ENCODE data around the gene CYBB. TPM values are rescaled to one million over a fixed set of nuclear protein-coding genes. Genes with fewer than 3 reads are reported as not detected.

CYBB gene
- total and polyA plus RNA-seq, 2 experiments from 2014 or later, result 2.5 TPM; not detected in 1

DNA sequence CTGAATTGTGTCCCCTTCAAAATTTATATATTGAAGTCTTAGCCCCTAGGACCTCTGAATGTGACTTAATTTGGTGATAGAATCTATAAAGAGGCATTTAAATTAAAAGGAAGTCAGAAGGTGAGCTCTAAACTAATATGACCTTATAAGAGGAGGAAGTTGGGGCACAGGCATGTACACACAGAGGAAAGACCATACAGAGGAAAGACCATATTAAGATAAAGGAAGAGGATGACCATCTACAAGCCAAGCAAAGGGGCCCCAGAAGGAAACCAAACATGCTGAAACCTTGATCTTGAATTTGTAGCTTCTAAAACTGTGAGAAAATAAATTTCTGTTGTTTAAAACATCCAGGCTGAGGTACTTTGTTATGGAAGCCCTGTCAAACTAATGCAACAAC is 26.9 kb upstream of the CYBB start:
- TF ChIP-seq EZH2phosphoT487 (IDR thresholded peaks at IDR 0.05; ENCODE audit: low read depth, severe bottlenecking, unreplicated experiment) (no peak), EZH2 (IDR thresholded peaks at IDR 0.05; ENCODE audit: borderline replicate concordance) (no peak)
- TF ChIP-seq, protein P1, sequence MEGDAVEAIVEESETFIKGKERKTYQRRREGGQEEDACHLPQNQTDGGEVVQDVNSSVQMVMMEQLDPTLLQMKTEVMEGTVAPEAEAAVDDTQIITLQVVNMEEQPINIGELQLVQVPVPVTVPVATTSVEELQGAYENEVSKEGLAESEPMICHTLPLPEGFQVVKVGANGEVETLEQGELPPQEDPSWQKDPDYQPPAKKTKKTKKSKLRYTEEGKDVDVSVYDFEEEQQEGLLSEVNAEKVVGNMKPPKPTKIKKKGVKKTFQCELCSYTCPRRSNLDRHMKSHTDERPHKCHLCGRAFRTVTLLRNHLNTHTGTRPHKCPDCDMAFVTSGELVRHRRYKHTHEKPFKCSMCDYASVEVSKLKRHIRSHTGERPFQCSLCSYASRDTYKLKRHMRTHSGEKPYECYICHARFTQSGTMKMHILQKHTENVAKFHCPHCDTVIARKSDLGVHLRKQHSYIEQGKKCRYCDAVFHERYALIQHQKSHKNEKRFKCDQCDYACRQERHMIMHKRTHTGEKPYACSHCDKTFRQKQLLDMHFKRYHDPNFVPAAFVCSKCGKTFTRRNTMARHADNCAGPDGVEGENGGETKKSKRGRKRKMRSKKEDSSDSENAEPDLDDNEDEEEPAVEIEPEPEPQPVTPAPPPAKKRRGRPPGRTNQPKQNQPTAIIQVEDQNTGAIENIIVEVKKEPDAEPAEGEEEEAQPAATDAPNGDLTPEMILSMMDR (IDR thresholded peaks at IDR 0.05; ENCODE audit: poor library complexity), result no peak
- H3K9me2 ChIP-seq (replicated peaks; ENCODE audit: insufficient read depth), result no peaks in the 10 kb centered on the region
- no peak overlapping the region for H3K27ac ChIP-seq
- H4K20me1 ChIP-seq (ENCODE audit: insufficient read depth, poor library complexity, severe bottlenecking), result no peaks in the 10 kb centered on the region
- H3K4me1 ChIP-seq (ENCODE audit: insufficient read depth), result no peaks in the 10 kb centered on the region
- no peaks in the 10 kb centered on the region for H3K36me3 ChIP-seq (replicated peaks; ENCODE audit: insufficient read depth, low read depth)
- no peaks in the 10 kb centered on the region for H3K79me2 ChIP-seq
- DNase-seq (ENCODE audit: low spot score), result no peak
- H3K9me3 ChIP-seq (ENCODE audit: low read depth), result no peaks in the 10 kb centered on the region
- H2AFZ ChIP-seq, result no peak overlapping the region
- H3K4me3 ChIP-seq, result no peak overlapping the region
- H3K4me2 ChIP-seq, result no peak overlapping the region
- H3K27me3 ChIP-seq, result no peaks in the 10 kb centered on the region

DNA sequence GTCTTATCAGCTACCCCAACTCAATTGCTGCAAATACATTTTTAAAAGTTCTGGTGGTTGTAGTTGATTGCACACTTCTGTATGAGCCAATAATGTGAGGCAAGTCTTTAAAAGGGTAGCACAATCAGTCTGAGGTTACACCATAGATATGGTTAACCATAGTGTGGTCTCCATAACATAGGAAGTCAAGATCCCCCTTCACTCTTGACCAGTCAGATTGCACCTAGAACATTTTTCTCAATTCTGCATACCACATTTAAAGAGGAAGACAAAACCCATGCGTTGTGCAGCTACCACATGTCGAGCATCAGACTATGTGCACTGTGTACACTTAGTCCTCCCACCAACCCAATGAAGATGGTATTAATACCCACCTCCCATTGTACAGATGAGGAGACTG is 26.5 kb upstream of the CYBB start:
- no peak for DNase-seq (ENCODE audit: low spot score)

DNA sequence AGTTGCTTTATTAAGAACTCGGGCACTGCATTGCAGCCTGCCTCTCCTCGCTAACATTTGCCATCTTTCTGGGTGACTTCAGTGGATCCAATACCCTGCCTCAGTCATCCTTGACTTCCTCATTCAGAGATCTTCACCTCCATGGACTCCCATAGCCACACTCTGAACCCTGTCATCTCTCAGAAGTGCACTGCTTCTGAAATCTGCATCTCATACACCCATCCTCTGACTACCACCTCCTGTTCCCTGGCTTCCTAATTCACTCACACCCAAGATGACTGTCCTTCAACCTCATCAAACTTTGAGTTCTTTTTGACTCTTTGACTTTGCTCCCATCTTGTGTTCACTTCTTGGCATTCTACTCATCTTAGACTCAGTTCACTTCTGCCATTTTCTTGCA is 25.3 kb upstream of the CYBB start:
- Histone ChIP-seq H3K4me3 (no peak overlapping the region), H3K4me2 (no peak overlapping the region), H4K20me1 (ENCODE audit: insufficient read depth, poor library complexity, severe bottlenecking) (no peaks in the 10 kb centered on the region), H3K36me3 (replicated peaks; ENCODE audit: insufficient read depth, low read depth) (no peaks in the 10 kb centered on the region), H3K27ac (no peak overlapping the region), H3K79me2 (no peaks in the 10 kb centered on the region), H3K27me3 (no peaks in the 10 kb centered on the region), H2AFZ (no peak overlapping the region), H3K9me3 (ENCODE audit: low read depth) (no peaks in the 10 kb centered on the region), H3K9me2 (replicated peaks; ENCODE audit: insufficient read depth) (no peaks in the 10 kb centered on the region), H3K4me1 (ENCODE audit: insufficient read depth) (no peaks in the 10 kb centered on the region)
- TF ChIP-seq EZH2phosphoT487 (IDR thresholded peaks at IDR 0.05; ENCODE audit: low read depth, severe bottlenecking, unreplicated experiment), result no peak
- TF ChIP-seq, protein P1 (IDR thresholded peaks at IDR 0.05; ENCODE audit: poor library complexity), result no peak
- TF ChIP-seq EZH2 (IDR thresholded peaks at IDR 0.05; ENCODE audit: borderline replicate concordance), result no peak
- DNase-seq (ENCODE audit: low spot score), result no peak
- WGBS (ENCODE audit: low lambda C conversion rate, missing lambda C conversion rate), result 83% methylated on average over 2 of the region's 2 CpGs

More for the DNA sequence above, 26.5 kb upstream of the CYBB start:
- Histone ChIP-seq H3K4me1 (ENCODE audit: insufficient read depth) (no peaks in the 10 kb centered on the region), H3K36me3 (replicated peaks; ENCODE audit: insufficient read depth, low read depth) (no peaks in the 10 kb centered on the region), H2AFZ (no peak overlapping the region), H4K20me1 (ENCODE audit: insufficient read depth, poor library complexity, severe bottlenecking) (no peaks in the 10 kb centered on the region), H3K27me3 (no peaks in the 10 kb centered on the region), H3K4me3 (no peak overlapping the region), H3K9me2 (replicated peaks; ENCODE audit: insufficient read depth) (no peaks in the 10 kb centered on the region), H3K79me2 (no peaks in the 10 kb centered on the region), H3K27ac (no peak overlapping the region), H3K9me3 (ENCODE audit: low read depth) (no peaks in the 10 kb centered on the region), H3K4me2 (no peak overlapping the region)
- 70% methylated on average over 2 of the region's 2 CpGs for WGBS (ENCODE audit: low lambda C conversion rate, missing lambda C conversion rate)
- TF ChIP-seq, protein P1 (IDR thresholded peaks at IDR 0.05; ENCODE audit: poor library complexity), result no peak
- TF ChIP-seq EZH2phosphoT487 (IDR thresholded peaks at IDR 0.05; ENCODE audit: low read depth, severe bottlenecking, unreplicated experiment), result no peak
- no peak for TF ChIP-seq EZH2 (IDR thresholded peaks at IDR 0.05; ENCODE audit: borderline replicate concordance)

DNA sequence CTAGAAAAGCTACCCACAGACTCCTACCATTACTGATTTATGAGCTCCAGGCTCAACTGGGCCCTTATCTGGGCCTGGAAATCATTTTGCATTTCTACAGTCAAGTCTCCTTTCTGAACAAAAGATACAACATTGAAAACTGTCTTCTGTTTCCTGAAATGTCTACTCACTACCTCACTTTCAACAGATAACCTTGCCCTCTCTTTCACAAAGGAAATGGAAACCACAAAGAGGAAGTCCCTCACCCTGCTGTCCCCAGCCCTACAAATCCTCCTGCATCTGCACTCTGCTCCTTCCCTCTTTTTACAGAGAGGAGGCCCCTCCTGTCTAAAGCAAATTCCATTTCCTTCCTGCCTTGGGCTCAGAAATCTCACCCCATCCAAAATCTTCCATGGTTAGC is 24.8 kb upstream of the CYBB start:
- Histone ChIP-seq H3K27ac (no peak overlapping the region), H4K20me1 (ENCODE audit: insufficient read depth, poor library complexity, severe bottlenecking) (no peaks in the 10 kb centered on the region)
- no peak for TF ChIP-seq EZH2phosphoT487 (IDR thresholded peaks at IDR 0.05; ENCODE audit: low read depth, severe bottlenecking, unreplicated experiment)
- no peak for TF ChIP-seq EZH2 (IDR thresholded peaks at IDR 0.05; ENCODE audit: borderline replicate concordance)
- TF ChIP-seq, protein P1 (IDR thresholded peaks at IDR 0.05; ENCODE audit: poor library complexity), result no peak

More for the DNA sequence above, 24.8 kb upstream of the CYBB start:
- Histone ChIP-seq H3K36me3 (replicated peaks; ENCODE audit: insufficient read depth, low read depth) (no peaks in the 10 kb centered on the region), H3K4me3 (no peak overlapping the region), H3K79me2 (no peaks in the 10 kb centered on the region), H3K9me2 (replicated peaks; ENCODE audit: insufficient read depth) (no peaks in the 10 kb centered on the region), H3K4me1 (ENCODE audit: insufficient read depth) (no peaks in the 10 kb centered on the region), H3K9me3 (ENCODE audit: low read depth) (no peaks in the 10 kb centered on the region), H3K4me2 (no peak overlapping the region), H3K27me3 (no peaks in the 10 kb centered on the region), H2AFZ (no peak overlapping the region)
- DNase-seq (ENCODE audit: low spot score), result no peak

Data from hepatocyte (in vitro differentiated cells).